HG03432 (cell line): ENCODE data around the gene XPC.

Experiments used
- ATAC-seq: cut with Tn5 transposase; IDR thresholded peaks from one replicate; pipeline ENCODE4 v1.9.1; 2021; ENCODE audit warnings: mild to moderate bottlenecking, moderate library complexity; ENCODE audit not compliant: unreplicated experiment

The XPC gene

GRCh38 chr3:14150078-14150477, 28.3 kb downstream of the XPC start:
- no peak for ATAC-seq

DNA sequence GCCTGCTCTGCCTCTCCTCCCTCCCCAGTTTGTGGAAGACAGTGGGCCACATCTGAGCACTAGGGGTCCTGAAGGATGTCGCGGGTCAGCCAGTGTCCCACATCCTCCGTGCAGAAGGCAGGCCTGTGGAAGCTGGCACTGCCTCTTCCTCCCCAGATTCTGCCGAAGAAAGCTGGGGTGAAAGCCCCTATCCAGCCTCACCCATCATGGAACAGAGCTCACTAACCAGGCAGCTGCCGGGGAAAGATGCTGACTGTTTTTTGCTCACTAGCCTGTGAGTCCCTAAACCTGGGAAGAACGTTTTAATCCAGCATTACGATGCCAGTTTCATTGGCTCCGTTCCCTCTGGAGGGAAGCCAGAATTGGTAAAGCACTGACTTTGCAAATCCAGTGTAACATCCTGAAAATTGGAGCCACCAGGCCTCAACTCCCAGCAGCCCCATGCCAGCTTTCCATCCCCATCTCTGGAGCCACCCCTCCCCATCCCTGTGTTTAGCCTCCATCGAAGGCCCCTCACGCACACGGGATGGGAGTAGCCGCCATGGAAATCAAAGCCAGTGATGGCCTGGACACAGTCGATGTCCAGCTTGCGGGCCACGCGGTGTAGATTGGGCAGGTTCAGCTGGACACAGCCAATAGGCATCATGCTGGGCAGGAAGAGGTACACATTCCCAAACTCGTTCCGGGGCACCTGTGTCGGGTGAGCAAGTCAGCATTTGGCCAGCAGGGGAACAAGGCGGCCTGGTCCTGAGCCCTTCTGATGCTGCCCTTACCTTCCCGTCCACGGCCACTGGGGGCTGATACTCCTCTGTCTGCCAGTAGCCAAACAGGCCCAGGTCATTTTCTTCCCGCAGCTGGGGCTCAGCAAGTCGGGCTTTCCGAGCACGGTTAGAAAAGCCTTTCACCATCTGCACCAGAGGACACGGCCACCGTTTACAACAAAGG, 30.1 kb downstream of the XPC start:
- ATAC-seq: no peak

DNA sequence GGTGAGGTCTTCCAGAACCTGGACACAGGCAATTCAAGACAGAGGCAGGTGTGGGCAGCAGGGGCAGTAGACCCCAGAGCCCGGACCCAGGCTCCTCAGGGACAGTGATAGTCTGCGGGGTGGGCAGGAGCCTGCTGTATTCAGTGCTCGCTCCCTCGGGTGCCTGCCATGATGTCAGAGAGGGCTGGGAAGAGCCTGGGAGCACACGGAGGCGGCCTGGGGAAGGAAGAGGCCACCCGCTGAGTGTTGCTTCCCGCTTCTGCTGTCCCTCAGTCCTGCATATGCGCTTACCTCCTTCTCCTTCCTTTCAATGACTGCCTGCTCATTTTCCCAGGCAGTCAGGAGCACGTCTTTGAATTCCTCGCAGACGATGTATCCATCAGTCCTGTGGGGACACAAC, 30.8 kb downstream of the XPC start:
- no peak for ATAC-seq

DNA sequence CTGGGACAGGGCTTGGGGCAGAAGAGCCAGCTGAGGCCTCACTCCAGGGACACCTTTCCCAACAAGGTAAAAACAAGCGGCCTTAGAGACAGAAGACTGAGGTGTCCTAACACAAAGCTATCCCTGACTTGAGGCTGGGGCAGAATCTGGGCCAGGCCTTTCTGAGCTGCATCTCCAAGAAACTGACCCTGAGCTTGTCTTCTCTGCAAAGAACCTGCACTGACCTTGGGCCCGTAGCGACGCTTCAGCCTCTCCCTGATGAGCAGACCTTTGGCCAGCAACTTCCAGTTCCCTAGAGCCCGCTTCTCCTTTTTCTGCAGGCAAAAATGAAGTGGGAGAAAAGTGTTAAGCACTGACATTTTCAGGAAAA, 31.4 kb downstream of the XPC start:
- ATAC-seq: no peak

DNA sequence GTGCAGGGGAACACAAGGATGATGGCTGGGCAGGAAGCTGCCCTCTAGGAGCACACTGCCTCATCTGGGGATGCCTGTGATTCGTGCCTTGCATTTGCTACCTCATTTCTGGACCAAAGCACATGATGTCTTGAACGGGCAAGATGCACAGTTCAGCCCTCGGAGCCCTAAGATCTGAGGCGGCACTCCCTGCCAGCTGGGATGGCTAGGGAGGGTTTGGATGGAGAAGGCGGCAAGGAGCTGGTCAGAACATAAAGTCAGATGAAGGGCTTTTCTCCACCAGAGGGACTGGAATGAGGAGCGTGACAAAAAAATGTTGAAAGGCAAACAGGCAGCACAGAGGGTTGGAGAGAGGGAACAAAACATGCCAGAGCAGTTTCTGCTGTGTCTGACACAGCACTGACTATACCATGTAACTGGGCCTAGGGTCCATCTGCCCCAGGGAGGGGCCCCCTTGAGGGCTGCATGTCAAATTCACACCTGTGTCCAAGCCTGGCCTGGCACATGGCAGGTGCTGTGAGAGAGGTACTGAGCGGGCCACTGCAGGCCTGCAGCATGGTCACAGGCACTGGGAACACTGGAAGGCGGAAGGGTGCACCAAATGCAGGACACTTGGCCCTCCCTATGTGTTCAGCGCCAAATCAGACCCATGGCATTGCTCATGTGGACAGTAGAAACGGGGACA, 31.9 kb downstream of the XPC start:
- ATAC-seq: no peak

GRCh38 chr3:14145670-14146380, 32.6 kb downstream of the XPC start:
- ATAC-seq: no peak

- ATAC-seq: no peak
Measured at GRCh38 chr3:14145236-14145635, 33.2 kb downstream of the XPC start.

GRCh38 chr3:14144423-14145075, 33.9 kb downstream of the XPC start:
- ATAC-seq: peak; percentile 96

DNA sequence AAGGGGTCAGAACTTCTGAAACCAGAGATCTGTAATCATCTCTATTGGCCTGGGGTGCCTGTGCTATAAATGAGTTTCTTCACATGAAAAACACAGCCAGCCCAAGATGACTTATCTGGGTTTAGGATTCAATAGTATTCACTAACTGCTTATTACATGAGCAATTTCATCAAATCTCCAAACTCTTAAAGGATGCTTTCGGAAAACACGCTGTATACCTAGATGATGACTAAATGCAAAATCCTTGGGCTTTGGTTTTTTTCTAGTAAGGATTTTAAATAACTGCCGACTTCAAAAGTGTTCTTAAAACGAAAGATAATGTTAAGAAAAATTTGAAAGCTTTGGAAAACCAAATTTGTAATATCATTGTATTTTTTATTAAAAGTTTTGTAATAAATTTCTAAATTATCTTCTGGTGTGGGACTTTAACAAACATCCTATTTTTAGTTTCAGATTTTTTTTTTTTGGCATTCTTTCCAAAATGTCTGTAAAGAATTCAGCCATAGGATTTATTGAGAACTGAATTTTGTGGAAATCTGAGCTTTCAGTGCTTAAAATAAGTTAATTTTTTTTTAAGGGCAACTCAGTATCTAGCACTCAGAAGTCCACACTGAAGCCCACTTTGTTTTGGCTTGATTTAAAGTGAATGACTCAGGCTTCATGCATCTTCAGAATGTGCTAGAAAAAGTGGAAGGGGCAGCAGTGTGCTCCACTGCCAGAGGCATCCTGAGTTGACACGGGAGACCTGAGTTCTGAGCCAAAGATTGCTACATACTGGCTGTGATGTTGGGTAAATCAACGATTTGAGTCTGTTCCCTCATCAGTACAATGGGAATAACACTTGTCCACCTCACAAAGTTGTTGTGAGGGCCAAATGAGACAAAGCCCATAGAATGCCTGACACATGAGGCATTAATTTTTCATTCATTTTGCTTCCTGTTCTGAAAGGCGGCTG, 34.9 kb downstream of the XPC start:
- no peak for ATAC-seq

DNA sequence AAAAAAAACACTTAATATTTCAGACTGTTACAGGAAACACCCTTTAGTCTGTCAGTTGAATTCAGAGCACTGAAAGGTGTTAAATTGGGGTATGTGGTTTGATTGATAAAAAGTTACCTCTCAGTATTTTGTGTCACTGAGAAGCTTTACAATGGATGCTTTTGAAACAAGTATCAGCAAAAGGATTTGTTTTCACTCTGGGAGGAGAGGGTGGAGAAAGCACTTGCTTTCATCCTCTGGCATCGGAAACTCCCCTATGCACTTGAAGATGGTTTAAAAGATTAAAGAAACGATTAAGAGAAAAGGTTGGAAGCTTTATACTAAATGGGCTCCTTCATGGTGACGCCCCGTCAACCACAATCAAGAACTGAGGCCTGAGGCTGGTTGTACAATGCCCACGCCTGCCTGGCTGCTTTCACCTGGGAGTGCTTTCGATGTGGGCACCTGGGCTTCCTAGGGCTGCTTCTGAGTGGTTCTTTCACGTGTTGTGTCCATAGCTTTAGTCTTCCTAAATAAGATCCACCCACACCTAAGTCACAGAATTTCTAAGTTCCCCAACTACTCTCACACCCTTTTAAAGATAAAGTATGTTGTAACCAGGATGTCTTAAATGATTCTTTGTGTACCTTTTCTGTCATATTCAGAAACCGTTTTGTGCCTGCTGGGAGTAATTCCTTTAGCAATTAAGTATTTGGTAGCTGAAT, 35.7 kb downstream of the XPC start:
- ATAC-seq: no peak

DNA sequence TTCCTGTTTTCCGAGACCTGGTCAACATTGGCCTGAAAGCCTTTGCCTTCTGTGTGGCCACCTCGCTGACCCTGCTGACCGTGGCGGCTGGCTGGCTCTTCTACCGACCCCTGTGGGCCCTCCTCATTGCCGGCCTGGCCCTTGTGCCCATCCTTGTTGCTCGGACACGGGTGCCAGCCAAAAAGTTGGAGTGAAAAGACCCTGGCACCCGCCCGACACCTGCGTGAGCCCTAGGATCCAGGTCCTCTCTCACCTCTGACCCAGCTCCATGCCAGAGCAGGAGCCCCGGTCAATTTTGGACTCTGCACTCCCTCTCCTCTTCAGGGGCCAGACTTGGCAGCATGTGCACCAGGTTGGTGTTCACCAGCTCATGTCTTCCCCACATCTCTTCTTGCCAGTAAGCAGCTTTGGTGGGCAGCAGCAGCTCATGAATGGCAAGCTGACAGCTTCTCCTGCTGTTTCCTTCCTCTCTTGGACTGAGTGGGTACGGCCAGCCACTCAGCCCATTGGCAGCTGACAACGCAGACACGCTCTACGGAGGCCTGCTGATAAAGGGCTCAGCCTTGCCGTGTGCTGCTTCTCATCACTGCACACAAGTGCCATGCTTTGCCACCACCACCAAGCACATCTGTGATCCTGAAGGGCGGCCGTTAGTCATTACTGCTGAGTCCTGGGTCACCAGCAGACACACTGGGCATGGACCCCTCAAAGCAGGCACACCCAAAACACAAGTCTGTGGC, 36.6 kb downstream of the XPC start:
- no peak for ATAC-seq

DNA sequence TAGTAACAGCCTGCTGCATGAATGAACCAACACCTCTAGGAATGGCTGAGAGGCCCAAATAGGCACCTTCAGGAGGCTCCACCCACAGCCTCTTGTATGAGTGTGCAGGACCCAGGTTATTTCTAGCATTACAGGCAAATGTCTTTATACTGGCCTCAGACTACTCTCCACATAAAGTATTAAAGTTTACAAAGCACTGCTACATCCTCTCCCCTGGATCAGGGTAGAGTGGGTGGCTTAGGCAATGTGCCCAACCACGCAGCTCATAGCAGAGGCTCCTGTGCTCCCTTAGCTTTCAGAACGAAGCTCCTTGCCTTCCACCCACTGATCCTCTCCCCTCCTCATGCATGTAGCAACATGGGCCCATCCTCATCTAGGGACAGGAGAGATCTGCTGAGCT, 37.3 kb downstream of the XPC start:
- ATAC-seq: no peak

GRCh38 chr3:14140668-14141067, 37.7 kb downstream of the XPC start:
- ATAC-seq: no peak

DNA sequence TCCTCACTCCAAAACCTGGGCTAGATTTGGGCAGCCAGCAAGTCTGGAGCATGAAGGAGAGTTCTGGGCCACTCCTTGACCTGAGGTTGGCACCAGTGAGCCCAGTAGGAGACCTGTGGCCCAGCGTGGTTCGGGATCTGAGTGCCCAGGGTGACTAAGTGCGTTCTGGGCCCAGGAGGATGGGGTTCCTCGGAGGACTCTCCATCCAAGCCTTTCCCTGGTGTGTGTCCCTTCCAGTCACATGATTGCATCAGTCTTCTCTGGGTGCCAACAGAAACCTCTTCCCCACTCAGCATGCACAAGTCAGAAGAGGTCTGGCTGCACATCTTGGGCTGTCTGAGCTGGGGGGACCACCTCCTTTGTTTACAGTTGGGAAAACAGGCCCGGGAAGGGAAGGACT, 38.6 kb downstream of the XPC start:
- ATAC-seq: no peak

DNA sequence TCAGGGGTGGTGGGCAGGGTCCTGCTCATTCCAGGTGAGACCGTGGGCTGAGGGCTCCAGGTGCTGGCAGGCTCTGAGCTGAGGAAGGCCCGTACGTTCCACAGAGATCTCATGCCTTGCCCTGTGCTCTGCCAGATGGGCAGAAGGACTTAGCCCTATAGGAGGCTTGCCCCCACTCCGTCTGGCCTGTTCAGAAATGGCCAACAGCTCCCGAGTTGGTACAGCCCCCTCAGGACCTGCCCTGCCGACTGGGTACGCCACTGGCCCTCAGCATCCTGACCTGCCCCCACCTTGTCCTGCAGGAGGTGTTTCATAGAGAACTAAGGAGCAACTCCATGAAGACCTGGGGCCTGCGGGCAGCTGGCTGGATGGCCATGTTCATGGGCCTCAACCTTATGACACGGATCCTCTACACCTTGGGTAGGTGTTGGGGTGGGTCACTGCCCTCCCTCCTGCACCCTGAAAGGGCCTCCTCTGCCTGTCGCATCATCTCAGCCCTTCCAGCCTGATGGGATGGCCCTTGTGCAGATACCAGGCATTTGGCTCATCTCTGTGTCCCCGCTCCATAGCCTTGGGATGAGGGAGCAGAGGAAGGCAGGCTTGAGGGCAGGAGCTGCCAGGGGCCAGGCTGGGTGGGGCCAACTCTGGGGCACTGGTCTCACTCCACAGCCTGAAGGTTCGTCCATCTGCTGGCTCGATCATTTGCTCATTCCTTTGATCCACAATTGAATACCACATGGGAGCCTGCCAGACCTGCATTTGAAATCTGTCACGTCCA, 39.3 kb downstream of the XPC start:
- no peak for ATAC-seq

DNA sequence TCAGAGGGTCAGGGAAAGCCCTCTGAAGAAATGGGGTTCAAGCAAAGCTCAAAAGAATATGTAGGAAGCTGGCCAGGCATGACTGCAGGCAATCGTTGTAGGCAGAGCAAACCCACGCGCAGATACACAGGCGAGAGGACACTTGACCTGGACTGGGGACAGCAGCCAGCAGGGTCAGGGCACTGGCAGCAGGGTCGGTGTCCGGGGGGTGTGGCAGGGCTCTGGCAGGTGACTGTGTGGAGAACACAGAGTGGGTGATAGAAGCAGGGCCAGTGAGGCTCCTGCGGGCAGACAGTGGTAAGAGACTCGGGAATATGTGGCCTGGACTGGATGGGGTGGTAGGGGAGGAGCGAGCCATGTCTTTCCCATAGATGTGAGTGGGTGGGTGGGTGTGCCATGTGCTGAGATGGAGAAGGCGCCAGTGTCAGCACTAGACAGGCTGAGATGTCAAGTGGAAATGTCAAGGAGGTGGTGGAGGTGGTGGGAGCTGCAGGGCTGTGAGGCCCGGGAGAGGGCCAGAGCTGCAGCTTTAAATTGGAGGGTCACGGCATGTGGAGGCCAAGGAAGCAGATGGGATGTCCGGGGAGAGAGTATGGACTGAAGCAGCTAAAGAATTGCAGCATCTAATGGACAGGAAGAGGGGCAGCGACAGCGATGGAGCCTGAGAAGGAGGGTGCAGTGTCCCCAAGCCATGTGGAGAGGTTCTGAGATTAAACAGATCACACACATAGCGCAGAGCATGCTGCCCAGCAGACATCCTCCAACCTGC, 40.1 kb downstream of the XPC start:
- no peak for ATAC-seq

- no peak for ATAC-seq
Measured at GRCh38 chr3:14137445-14137844, 41.0 kb downstream of the XPC start.
